Gastrocnemius medialis (tissue), 4 donors: ENCODE data around the gene ADGRG1.

Experiments
- POLR2A ChIP-seq, 2 donors: fragments of 450-650 bp; IDR thresholded peaks; one replicate each; pipeline ENCODE4 v1.6.1; 2017; ENCODE audit warnings: antibody characterized with exemption in 2 of 2, mild to moderate bottlenecking in 2 of 2, moderate library complexity in 2 of 2
- TF ChIP-seq, protein P1 (sequence below), 5 experiments: fragments of 450-650 bp in 3 of 5; fragments of 200-600 bp in 2 of 5; sonication (generic) in 2 of 5; IDR thresholded peaks in 4 of 5; conservative IDR thresholded peaks in 1 of 5; 1 replicate in 4 of 5; 2 replicates in 1 of 5; pipeline ENCODE4 v1.5.1; 2016 to 2019; ENCODE audit warnings: antibody characterized with exemption in 5 of 5, mild to moderate bottlenecking in 3 of 5, moderate library complexity in 3 of 5

DNA sequence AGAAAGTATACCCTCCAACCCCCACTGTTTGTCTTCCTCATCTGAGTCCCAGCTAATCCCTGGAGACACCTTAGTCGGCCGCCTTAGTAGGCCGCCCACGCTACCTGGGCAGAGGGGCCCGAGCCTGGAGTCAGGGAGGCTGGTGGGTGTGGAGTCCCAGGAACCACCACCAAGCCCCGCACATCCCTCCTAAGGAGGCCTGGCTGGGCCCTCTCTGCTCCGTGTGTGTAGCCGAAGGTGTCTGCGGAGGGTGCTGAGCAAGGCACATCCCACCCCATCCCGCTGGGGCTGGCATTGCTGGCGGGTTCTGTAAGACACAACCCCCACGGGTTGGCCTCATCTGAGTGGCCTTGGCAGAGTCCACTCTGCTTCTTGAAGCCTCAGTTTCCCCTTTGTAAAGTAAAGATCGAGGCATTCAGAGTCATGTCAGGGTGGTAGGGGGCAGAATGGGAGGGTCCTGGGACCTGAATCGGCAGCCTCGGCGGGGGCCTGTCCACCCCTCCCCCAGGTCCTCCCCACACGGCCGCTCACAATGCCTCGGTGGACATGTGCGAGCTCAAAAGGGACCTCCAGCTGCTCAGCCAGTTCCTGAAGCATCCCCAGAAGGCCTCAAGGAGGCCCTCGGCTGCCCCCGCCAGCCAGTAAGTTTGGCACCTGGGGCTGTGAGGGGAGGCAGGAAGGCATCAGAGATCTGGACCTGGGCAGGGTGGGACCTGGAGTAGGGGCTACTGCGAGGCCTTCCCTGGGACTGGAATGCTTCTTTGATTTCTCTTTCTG, 24.5 kb downstream of the ADGRG1 start:
- TF ChIP-seq, protein P1, sequence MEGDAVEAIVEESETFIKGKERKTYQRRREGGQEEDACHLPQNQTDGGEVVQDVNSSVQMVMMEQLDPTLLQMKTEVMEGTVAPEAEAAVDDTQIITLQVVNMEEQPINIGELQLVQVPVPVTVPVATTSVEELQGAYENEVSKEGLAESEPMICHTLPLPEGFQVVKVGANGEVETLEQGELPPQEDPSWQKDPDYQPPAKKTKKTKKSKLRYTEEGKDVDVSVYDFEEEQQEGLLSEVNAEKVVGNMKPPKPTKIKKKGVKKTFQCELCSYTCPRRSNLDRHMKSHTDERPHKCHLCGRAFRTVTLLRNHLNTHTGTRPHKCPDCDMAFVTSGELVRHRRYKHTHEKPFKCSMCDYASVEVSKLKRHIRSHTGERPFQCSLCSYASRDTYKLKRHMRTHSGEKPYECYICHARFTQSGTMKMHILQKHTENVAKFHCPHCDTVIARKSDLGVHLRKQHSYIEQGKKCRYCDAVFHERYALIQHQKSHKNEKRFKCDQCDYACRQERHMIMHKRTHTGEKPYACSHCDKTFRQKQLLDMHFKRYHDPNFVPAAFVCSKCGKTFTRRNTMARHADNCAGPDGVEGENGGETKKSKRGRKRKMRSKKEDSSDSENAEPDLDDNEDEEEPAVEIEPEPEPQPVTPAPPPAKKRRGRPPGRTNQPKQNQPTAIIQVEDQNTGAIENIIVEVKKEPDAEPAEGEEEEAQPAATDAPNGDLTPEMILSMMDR (IDR thresholded peaks at IDR 0.05 in 4 of 5, conservative IDR thresholded peaks at IDR 0.05 in 1 of 5), result no peak
- no peak for TF ChIP-seq POLR2A (IDR thresholded peaks at IDR 0.05)
